Measurements from ENCODE around the gene GPS1.

DNA sequence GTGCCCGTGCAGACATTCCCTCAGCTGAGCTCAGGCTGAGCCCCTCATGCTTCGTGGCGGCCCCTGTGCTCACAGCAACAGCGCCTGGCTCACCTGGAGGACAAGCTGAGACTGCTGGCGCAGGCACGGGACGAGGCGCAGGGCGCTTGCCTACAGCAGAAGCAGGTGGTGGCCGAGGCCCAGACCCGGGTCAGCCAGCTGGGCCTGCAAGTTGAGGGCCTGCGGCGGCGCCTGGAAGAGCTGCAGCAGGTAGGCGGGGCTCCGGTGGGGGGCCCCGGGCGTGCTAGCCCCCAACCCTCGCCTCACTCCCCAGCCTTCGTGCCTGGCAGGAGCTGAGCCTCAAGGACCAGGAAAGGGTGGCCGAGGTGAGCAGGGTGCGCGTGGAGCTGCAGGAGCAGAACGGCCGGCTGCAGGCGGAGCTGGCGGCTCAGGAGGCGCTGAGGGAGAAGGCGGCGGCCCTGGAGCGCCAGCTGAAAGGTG lies 21.7 kb upstream of the GPS1 start:
- no peak for TF ChIP-seq TAF1 (IDR thresholded peaks at IDR 0.05; ENCODE audit: borderline replicate concordance, low read depth, low read length)
- no peak for TF ChIP-seq CTCF (IDR thresholded peaks at IDR 0.05)
- no peak for TF ChIP-seq GABPA (IDR thresholded peaks at IDR 0.05; ENCODE audit: low read depth)
- TF ChIP-seq, protein P1, sequence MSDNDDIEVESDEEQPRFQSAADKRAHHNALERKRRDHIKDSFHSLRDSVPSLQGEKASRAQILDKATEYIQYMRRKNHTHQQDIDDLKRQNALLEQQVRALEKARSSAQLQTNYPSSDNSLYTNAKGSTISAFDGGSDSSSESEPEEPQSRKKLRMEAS (IDR thresholded peaks at IDR 0.05; ENCODE audit: low read depth) = no peak
- no peak for TF ChIP-seq NFIC (IDR thresholded peaks at IDR 0.05; ENCODE audit: borderline replicate concordance)
- no peak for TF ChIP-seq EZH2phosphoT487 (IDR thresholded peaks at IDR 0.05; ENCODE audit: borderline replicate concordance, low read depth)
- no peak for TF ChIP-seq FOXM1 (IDR thresholded peaks at IDR 0.05; ENCODE audit: low read depth)
- TF ChIP-seq EP300 (IDR thresholded peaks at IDR 0.05; ENCODE audit: borderline replicate concordance in 1 of 2, low read depth in 1 of 2, low read length in 1 of 2) = no peak
- no peak for TF ChIP-seq GATA2 (CRISPR knock-in tag; IDR thresholded peaks at IDR 0.05)
- TF ChIP-seq CHD2 (IDR thresholded peaks at IDR 0.05; ENCODE audit: low read length, partially characterized antibody) = no peak
- TF ChIP-seq POLR2AphosphoS5 (IDR thresholded peaks at IDR 0.05; ENCODE audit: low read depth, low read length) = no peak

All from SK-N-SH (cell line).